AG09309 (cell line): ENCODE results near the gene AGPAT2.

ENCODE experiments used
- DNase-seq: peaks from one replicate; pipeline ENCODE4 v3.0.0-alpha.2; 2010; ENCODE audit warnings: low read depth
- H3K4me3 ChIP-seq: 2 replicates; pipeline ENCODE4 v1.5.1; 2011; ENCODE audit warnings: mild to moderate bottlenecking, low read depth, low read length, moderate library complexity; ENCODE audit not compliant: control insufficient read depth
- CTCF ChIP-seq: IDR thresholded peaks from 2 replicates; pipeline ENCODE4 v1.5.1; 2011; ENCODE audit warnings: mild to moderate bottlenecking, low read depth, low read length, inconsistent platforms; ENCODE audit not compliant: insufficient read depth, control insufficient read depth; ENCODE audit errors: missing control alignments

AGPAT2 gene

GRCh38 chr9:136723989-136724388 is 36.7 kb upstream of the AGPAT2 start:
- no peak for DNase-seq
- no peak overlapping the region for H3K4me3 ChIP-seq
- TF ChIP-seq CTCF = no peak

GRCh38 chr9:136723362-136723976 is 36.2 kb upstream of the AGPAT2 start:
- no peak for TF ChIP-seq CTCF
- H3K4me3 ChIP-seq = no peak overlapping the region
- no peak for DNase-seq

- no peak for TF ChIP-seq CTCF
- no peak overlapping the region for H3K4me3 ChIP-seq
- DNase-seq = no peak
Observed at GRCh38 chr9:136722969-136723356, 35.7 kb upstream of the AGPAT2 start.

GRCh38 chr9:136722093-136722968 is 35.1 kb upstream of the AGPAT2 start:
- H3K4me3 ChIP-seq = no peak overlapping the region
- no peak for TF ChIP-seq CTCF
- DNase-seq = no peak

- no peak overlapping the region for H3K4me3 ChIP-seq
- TF ChIP-seq CTCF = no peak
- DNase-seq = no peak
Observed at GRCh38 chr9:136721339-136722092, 34.3 kb upstream of the AGPAT2 start.

GRCh38 chr9:136720898-136721338 is 33.7 kb upstream of the AGPAT2 start:
- H3K4me3 ChIP-seq = no peak overlapping the region
- no peak for TF ChIP-seq CTCF
- DNase-seq = no peak
